Spleen (tissue), 7 donors: ENCODE measurements around the gene TENM3.

ENCODE experiments used
- POLR2A ChIP-seq, 3 donors: fragments of 450-650 bp; IDR thresholded peaks; one replicate each; pipeline ENCODE4 v1.5.1; 2017; ENCODE audit warnings: antibody characterized with exemption in 3 of 3, mild to moderate bottlenecking in 1 of 3
- TF ChIP-seq, protein P1 (sequence below), 11 experiments: fragments of 200-600 bp in 7 of 11; fragments of 450-650 bp in 4 of 11; sonication (generic) in 4 of 11; IDR thresholded peaks in 8 of 11; conservative IDR thresholded peaks in 3 of 11; 1 replicate in 7 of 11; 2 replicates in 4 of 11; pipeline versions ENCODE4 v1.4.0 to v1.8.0; 2016 to 2021; ENCODE audit warnings: antibody characterized with exemption in 11 of 11, inconsistent platforms in 4 of 11, mild to moderate bottlenecking in 1 of 11
- donor health status: DM: no; HTN: no; CAD: no; lungs with moderate emphysema.
- donor health status: DM: no; HTN: no; CAD: no.
- donor health status: DM: no; HTN: no; CAD: no.

DNA sequence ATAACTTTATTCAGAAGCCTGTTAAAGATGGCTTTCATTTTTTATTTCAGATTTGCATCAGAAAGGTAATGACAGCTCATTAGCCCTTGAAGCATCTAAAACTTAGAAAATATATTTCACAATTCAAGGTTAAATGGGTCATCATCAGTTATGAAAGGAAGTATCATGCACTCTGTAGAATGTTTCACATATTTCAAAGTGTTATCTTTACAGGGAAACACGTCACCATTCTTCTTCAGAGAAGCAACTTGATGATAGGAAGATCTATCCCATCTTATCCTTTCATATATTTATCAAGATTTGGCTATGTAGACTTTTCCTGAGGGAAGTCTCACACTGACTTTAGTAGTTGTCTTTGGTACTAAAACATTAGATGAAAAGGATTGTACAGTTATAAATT is 277.8 kb downstream of the TENM3 start:
- no peak for TF ChIP-seq POLR2A (IDR thresholded peaks at IDR 0.05)
- TF ChIP-seq, protein P1, sequence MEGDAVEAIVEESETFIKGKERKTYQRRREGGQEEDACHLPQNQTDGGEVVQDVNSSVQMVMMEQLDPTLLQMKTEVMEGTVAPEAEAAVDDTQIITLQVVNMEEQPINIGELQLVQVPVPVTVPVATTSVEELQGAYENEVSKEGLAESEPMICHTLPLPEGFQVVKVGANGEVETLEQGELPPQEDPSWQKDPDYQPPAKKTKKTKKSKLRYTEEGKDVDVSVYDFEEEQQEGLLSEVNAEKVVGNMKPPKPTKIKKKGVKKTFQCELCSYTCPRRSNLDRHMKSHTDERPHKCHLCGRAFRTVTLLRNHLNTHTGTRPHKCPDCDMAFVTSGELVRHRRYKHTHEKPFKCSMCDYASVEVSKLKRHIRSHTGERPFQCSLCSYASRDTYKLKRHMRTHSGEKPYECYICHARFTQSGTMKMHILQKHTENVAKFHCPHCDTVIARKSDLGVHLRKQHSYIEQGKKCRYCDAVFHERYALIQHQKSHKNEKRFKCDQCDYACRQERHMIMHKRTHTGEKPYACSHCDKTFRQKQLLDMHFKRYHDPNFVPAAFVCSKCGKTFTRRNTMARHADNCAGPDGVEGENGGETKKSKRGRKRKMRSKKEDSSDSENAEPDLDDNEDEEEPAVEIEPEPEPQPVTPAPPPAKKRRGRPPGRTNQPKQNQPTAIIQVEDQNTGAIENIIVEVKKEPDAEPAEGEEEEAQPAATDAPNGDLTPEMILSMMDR (IDR thresholded peaks at IDR 0.05 in 8 of 11, conservative IDR thresholded peaks at IDR 0.05 in 3 of 11), result no peak
